Mammary epithelial cell (primary cell): ENCODE data around the gene IDH3G.

Experiments
- CTCF ChIP-seq, 2 donors: IDR thresholded peaks in 1 of 2; conservative IDR thresholded peaks in 1 of 2; 2 replicates each; pipeline ENCODE4 v1.5.1; 2011 to 2012; ENCODE audit warnings: inconsistent platforms in 2 of 2, low read length in 2 of 2, mild to moderate bottlenecking in 2 of 2, control low read depth in 1 of 2, low read depth in 1 of 2; ENCODE audit not compliant: insufficient read depth in 1 of 2; ENCODE audit errors: extremely low read depth in 1 of 2
- EZH2 ChIP-seq: IDR thresholded peaks from 2 replicates; pipeline ENCODE4 v1.6.1; 2012; ENCODE audit warnings: low read length, inconsistent platforms, borderline replicate concordance

- TF ChIP-seq EZH2, result no peak
- no peak for TF ChIP-seq CTCF (conservative IDR thresholded peaks at IDR 0.05 in 1 of 2, IDR thresholded peaks at IDR 0.05 in 1 of 2; ENCODE audit: extremely low read depth in 1 of 2, insufficient read depth in 1 of 2, low read depth in 1 of 2, low read length in 2 of 2)
These were observed 1.8 kb downstream of the IDH3G start for GRCh38 chrX:153792368-153792767.
